IMR-90 (cell line): Measurements from ENCODE around the gene OXSM. TPM values are rescaled to one million over a fixed set of nuclear protein-coding genes. Genes with fewer than 3 reads are reported as not detected.

Experiments
- ATAC-seq: fragments of 200-7000 bp; cut with Tn5 transposase; 2 replicates; pipeline ENCODE4 v1.9.1; 2020; ENCODE audit warnings: low read depth, mild to moderate bottlenecking, moderate library complexity
- BruUV-seq: library from RNA; stranded (reverse); fragments of 400-500 nt; replicated peaks from 2 replicates; lab custom pipeline; 2021; lab: Mats Ljungman, UMichigan
- CTCF ChIA-PET: fragments of 300-600 bp; formaldehyde crosslinking; extraction: SDS; loops from one replicate; lab custom pipeline; 2021; ENCODE audit warnings: antibody characterized with exemption; lab: Yijun Ruan, JAX
- POLR2A ChIA-PET: fragments of 300-600 bp; sonication (Branson Sonifier 250); formaldehyde crosslinking; loops from one replicate; lab custom pipeline; 2022; ENCODE audit warnings: antibody characterized with exemption; ENCODE audit not compliant: unreplicated experiment; lab: Charles Lee
- DNase-seq: peaks from one replicate; pipeline ENCODE4 v3.0.0; 2013
- H2AFZ ChIP-seq: replicated peaks from 2 replicates; pipeline ENCODE3; 2013; ENCODE audit warnings: low read length, mild to moderate bottlenecking; ENCODE audit not compliant: poor library complexity
- H2AK5ac ChIP-seq: 2 replicates; pipeline ENCODE4 v1.6.1; 2013; ENCODE audit warnings: low read depth, low read length, inconsistent platforms
- H2AK9ac ChIP-seq: replicated peaks from 2 replicates; pipeline ENCODE3; 2013; ENCODE audit warnings: mild to moderate bottlenecking, low read depth, low read length, moderate library complexity; ENCODE audit not compliant: poor library complexity
- H2BK120ac ChIP-seq: 2 replicates; pipeline ENCODE4 v1.6.1; 2013; ENCODE audit warnings: low read depth, low read length, inconsistent platforms
- H2BK15ac ChIP-seq: 3 replicates; pipeline ENCODE4 v1.6.1; 2013; ENCODE audit warnings: low read depth, low read length, inconsistent platforms
- H2BK20ac ChIP-seq: 2 replicates; pipeline ENCODE4 v1.6.1; 2013; ENCODE audit warnings: low read depth, mild to moderate bottlenecking, inconsistent platforms, low read length, moderate library complexity
- H2BK5ac ChIP-seq: 2 replicates; pipeline ENCODE4 v1.6.1; 2013; ENCODE audit warnings: mild to moderate bottlenecking, low read depth, low read length, inconsistent platforms; ENCODE audit not compliant: poor library complexity, severe bottlenecking
- H3K14ac ChIP-seq: replicated peaks from 2 replicates; pipeline ENCODE4 v1.6.1; 2013; ENCODE audit warnings: low read depth, low read length, inconsistent platforms
- H3K18ac ChIP-seq: 2 replicates; pipeline ENCODE4 v1.6.1; 2013; ENCODE audit warnings: low read depth, low read length, control low read depth
- H3K23ac ChIP-seq: 2 replicates; pipeline ENCODE4 v1.6.1; 2013; ENCODE audit warnings: low read depth, low read length, inconsistent platforms
- H3K27ac ChIP-seq: 2 replicates; pipeline ENCODE4 v1.5.1; 2013; ENCODE audit warnings: mild to moderate bottlenecking, control low read depth, low read length; ENCODE audit not compliant: insufficient read depth
- H3K27me3 ChIP-seq: 2 replicates; pipeline ENCODE4 v1.6.1; 2013; ENCODE audit warnings: low read length; ENCODE audit not compliant: control insufficient read depth, insufficient read depth
- H3K36me3 ChIP-seq: 2 replicates; pipeline ENCODE4 v1.6.1; 2013; ENCODE audit warnings: low read length, mixed read lengths; ENCODE audit not compliant: control insufficient read depth, insufficient read depth
- H3K4ac ChIP-seq: 2 replicates; pipeline ENCODE4 v1.6.1; 2013; ENCODE audit warnings: low read depth, low read length, inconsistent platforms
- H3K4me1 ChIP-seq: 2 replicates; pipeline ENCODE4 v1.6.1; 2013; ENCODE audit warnings: low read length, mixed read lengths; ENCODE audit not compliant: control insufficient read depth, insufficient read depth
- H3K4me2 ChIP-seq: 2 replicates; pipeline ENCODE4 v1.6.1; 2013; ENCODE audit warnings: low read depth, mild to moderate bottlenecking, control low read depth, low read length, moderate library complexity
- H3K4me3 ChIP-seq: 2 replicates; pipeline ENCODE4 v1.5.1; 2013; ENCODE audit warnings: low read depth, mild to moderate bottlenecking, control low read depth, low read length, moderate library complexity; ENCODE audit not compliant: insufficient read depth
- H3K56ac ChIP-seq: 2 replicates; pipeline ENCODE4 v1.6.1; 2013; ENCODE audit warnings: low read length, inconsistent platforms; ENCODE audit not compliant: insufficient read depth; ENCODE audit errors: extremely low read depth
- H3K79me1 ChIP-seq, 2 experiments: 2 replicates each; pipeline ENCODE4 v1.6.1; 2013; ENCODE audit warnings: low read length in 2 of 2, inconsistent platforms in 1 of 2, low read depth in 1 of 2
- H3K9ac ChIP-seq: 2 replicates; pipeline ENCODE4 v1.6.1; 2013; ENCODE audit warnings: low read depth, low read length, control low read depth
- H3K9me1 ChIP-seq: 2 replicates; pipeline ENCODE4 v1.6.1; 2013; ENCODE audit warnings: low read length, inconsistent platforms; ENCODE audit not compliant: insufficient read depth
- H3K9me3 ChIP-seq: 2 replicates; pipeline ENCODE4 v1.6.1; 2013; ENCODE audit warnings: low read length; ENCODE audit not compliant: control insufficient read depth, insufficient read depth
- H4K20me1 ChIP-seq: 2 replicates; pipeline ENCODE4 v1.6.1; 2013; ENCODE audit warnings: low read length, inconsistent platforms; ENCODE audit not compliant: insufficient read depth
- H4K5ac ChIP-seq: 2 replicates; pipeline ENCODE4 v1.6.1; 2013; ENCODE audit warnings: mild to moderate bottlenecking, low read depth, low read length, control low read depth
- H4K8ac ChIP-seq, 2 experiments: 2 replicates each; pipeline ENCODE4 v1.6.1; 2013; ENCODE audit warnings: low read depth in 2 of 2, low read length in 2 of 2, control low read depth in 1 of 2, inconsistent platforms in 1 of 2
- H4K91ac ChIP-seq: 2 replicates; pipeline ENCODE4 v1.6.1; 2013; ENCODE audit warnings: low read depth, low read length, inconsistent platforms; ENCODE audit not compliant: insufficient read depth
- CHD1 ChIP-seq: IDR thresholded peaks from 2 replicates; pipeline ENCODE4 v1.6.1; 2012; ENCODE audit warnings: low read depth, low read length, improper control_type of control experiment
- FOS ChIP-seq: fragments of 150-350 bp; IDR thresholded peaks from 2 replicates; pipeline ENCODE4 v1.6.1; 2016; ENCODE audit warnings: low read depth, low read length
- MAFK ChIP-seq: IDR thresholded peaks from 2 replicates; pipeline ENCODE4 v1.6.1; 2012; ENCODE audit warnings: low read depth, low read length, improper control_type of control experiment
- MAZ ChIP-seq: IDR thresholded peaks from 2 replicates; pipeline ENCODE4 v1.6.1; 2012; ENCODE audit warnings: low read depth, mild to moderate bottlenecking, low read length, improper control_type of control experiment, moderate library complexity, borderline replicate concordance
- NFE2L2 ChIP-seq: fragments of 150-350 bp; IDR thresholded peaks from 2 replicates; pipeline ENCODE4 v1.6.1; 2016; ENCODE audit warnings: low read depth, mild to moderate bottlenecking, low read length
- POLR2A ChIP-seq: IDR thresholded peaks from 2 replicates; pipeline ENCODE4 v1.6.1; 2012; ENCODE audit warnings: mild to moderate bottlenecking, low read depth, low read length
- RAD21 ChIP-seq: IDR thresholded peaks from 2 replicates; pipeline ENCODE4 v1.6.1; 2012; ENCODE audit warnings: low read length, improper control_type of control experiment
- RCOR1 ChIP-seq: IDR thresholded peaks from 2 replicates; pipeline ENCODE4 v1.6.1; 2012; ENCODE audit warnings: mild to moderate bottlenecking, low read length, improper control_type of control experiment; ENCODE audit not compliant: insufficient replicate concordance
- WGBS, 2 experiments: methylation state at CpG; one replicate each; pipeline versions ENCODE4 v1.1.5 to v1.1.7; 2013; ENCODE audit warnings: missing lambda C conversion rate in 2 of 2; ENCODE audit not compliant: insufficient read length in 1 of 2; ENCODE audit errors: extremely low coverage in 2 of 2; 5-methylcytosine and 5-hydroxymethylcytosine counted together
- dilution Hi-C: fragments of 300-500 bp; cut with HindIII; formaldehyde crosslinking; loops from one replicate; pipeline ENCODE4 v1.14.3; 2018; ENCODE audit warnings: low sequenced_read_pairs; ENCODE audit not compliant: unreplicated experiment
- in situ Hi-C: fragments of 300-500 bp; cut with MboI; formaldehyde crosslinking; loops from 3 replicates; pipeline ENCODE4 v1.14.3; 2019; ENCODE audit warnings: low sequenced_read_pairs, inconsistent platforms, mixed read lengths
- intact Hi-C: fragments of 100-400 bp; cut with micrococcal nuclease; formaldehyde crosslinking; loops from 2 replicates; pipeline ENCODE4 v1.10.0; 2022
- polyA plus RNA-seq, 3 experiments: library from polyadenylated mRNA; depleted of rRNA; stranded (reverse); fragments of >200 nt; gene quantifications; 2 replicates each; pipeline ENCODE4 v1.2.3, GENCODE V29; 2012; ENCODE audit warnings: low replicate concordance in 1 of 3
- total RNA-seq: library from RNA; depleted of rRNA; stranded (reverse); fragments of >200 nt; gene quantifications from 2 replicates; pipeline ENCODE4 v1.2.3, GENCODE V29; 2012
- TF ChIP-seq, protein P1 (sequence below): conservative IDR thresholded peaks from 2 replicates; pipeline ENCODE4 v1.5.1; 2012; ENCODE audit warnings: mild to moderate bottlenecking, low read depth, low read length, improper control_type of control experiment
- TF ChIP-seq, protein P2 (sequence below): fragments of 150-350 bp; IDR thresholded peaks from 2 replicates; pipeline ENCODE4 v1.6.1; 2017; ENCODE audit warnings: mild to moderate bottlenecking, antibody characterized with exemption, low read length, low read depth

The OXSM gene
- total and polyA plus RNA-seq, 2 of the 4 experiments (the other 2 are of a cell fraction), result 11.4 to 15.4 TPM

GRCh38 chr3:25820816-25821486 lies 31.1 kb downstream of the OXSM start:
- Histone ChIP-seq H2BK5ac (peak overlapping the region; percentile 82), H4K91ac (no peak overlapping the region), H4K5ac (no peak overlapping the region), H3K9ac (no peak overlapping the region), H3K4me2 (peak overlapping the region; percentile 56), H2AK5ac (no peak overlapping the region), H2BK20ac (no peak overlapping the region), H3K27ac (peak overlapping the region; percentile 22; the same call in 1 of the 2 replicates), H3K4ac (no peak overlapping the region; the same call in 1 of the 2 replicates), H3K36me3 (no peaks in the 10 kb centered on the region), H2BK15ac (no peak overlapping the region), H2AFZ (no peak overlapping the region), H3K23ac (no peak overlapping the region), H3K18ac (peak overlapping the region; percentile 22), H2BK120ac (no peak overlapping the region), H3K14ac (no peak overlapping the region), H4K20me1 (peaks cover 4% of the 10 kb centered on the region; the same call in 1 of the 2 replicates), H3K79me1 (no peaks in the 10 kb centered on the region), H3K4me3 (no peak overlapping the region), H3K4me1 (no peaks in the 10 kb centered on the region), H4K8ac (peak overlapping the region in 1 of 2 experiments; percentile 28; a peak in 2 of 4 replicates), H3K27me3 (no peaks in the 10 kb centered on the region), H3K56ac (no peak overlapping the region), H2AK9ac (no peak overlapping the region), H3K9me3 (no peaks in the 10 kb centered on the region), H3K9me1 (no peaks in the 10 kb centered on the region)
- no TSS peak for BruUV-seq
- in situ Hi-C loops, result no loop called here
- TF ChIP-seq, protein P1, sequence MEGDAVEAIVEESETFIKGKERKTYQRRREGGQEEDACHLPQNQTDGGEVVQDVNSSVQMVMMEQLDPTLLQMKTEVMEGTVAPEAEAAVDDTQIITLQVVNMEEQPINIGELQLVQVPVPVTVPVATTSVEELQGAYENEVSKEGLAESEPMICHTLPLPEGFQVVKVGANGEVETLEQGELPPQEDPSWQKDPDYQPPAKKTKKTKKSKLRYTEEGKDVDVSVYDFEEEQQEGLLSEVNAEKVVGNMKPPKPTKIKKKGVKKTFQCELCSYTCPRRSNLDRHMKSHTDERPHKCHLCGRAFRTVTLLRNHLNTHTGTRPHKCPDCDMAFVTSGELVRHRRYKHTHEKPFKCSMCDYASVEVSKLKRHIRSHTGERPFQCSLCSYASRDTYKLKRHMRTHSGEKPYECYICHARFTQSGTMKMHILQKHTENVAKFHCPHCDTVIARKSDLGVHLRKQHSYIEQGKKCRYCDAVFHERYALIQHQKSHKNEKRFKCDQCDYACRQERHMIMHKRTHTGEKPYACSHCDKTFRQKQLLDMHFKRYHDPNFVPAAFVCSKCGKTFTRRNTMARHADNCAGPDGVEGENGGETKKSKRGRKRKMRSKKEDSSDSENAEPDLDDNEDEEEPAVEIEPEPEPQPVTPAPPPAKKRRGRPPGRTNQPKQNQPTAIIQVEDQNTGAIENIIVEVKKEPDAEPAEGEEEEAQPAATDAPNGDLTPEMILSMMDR, result no peak
- TF ChIP-seq FOS (0 out of 2 replicates have a peak, but pooled peaks have one; percentile 26), POLR2A (no peak), NFE2L2 (peak; percentile 36; the same call in 1 of the 2 replicates), MAFK (peak; percentile 86), MAZ (no peak), RCOR1 (no peak), RAD21 (no peak), CHD1 (no peak)
- TF ChIP-seq, protein P2, sequence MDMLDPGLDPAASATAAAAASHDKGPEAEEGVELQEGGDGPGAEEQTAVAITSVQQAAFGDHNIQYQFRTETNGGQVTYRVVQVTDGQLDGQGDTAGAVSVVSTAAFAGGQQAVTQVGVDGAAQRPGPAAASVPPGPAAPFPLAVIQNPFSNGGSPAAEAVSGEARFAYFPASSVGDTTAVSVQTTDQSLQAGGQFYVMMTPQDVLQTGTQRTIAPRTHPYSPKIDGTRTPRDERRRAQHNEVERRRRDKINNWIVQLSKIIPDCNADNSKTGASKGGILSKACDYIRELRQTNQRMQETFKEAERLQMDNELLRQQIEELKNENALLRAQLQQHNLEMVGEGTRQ, result no peak
- WGBS, 2 experiments, result no CpG with 5 or more reads among the region's 4 CpGs
- dilution Hi-C loops, result no loop called here
- DNase-seq (no peak), ATAC-seq (peak; percentile 53)
- ChIA-PET CTCF (interaction anchor here (1.1 kb wide), 1 partner anchor 11 kb away, joined by 3 read pairs; no protein-coding TSS in a partner anchor), POLR2A (interaction anchor here (0.8 kb wide), 1 partner anchor 11 kb away, joined by 4 read pairs; no protein-coding TSS in a partner anchor)
- intact Hi-C loops, result loop anchor here (1.0 to 5.0 kb wide), 2 partner anchors 38 to 159 kb away; partner anchors contain the start of genes NGLY1 and TOP2B
